HG03442 (cell line): ENCODE data around the gene COL4A1.

Experiments
- ATAC-seq: cut with Tn5 transposase; IDR thresholded peaks from one replicate; pipeline ENCODE4 v1.9.1; 2021; ENCODE audit warnings: mild to moderate bottlenecking, moderate library complexity; ENCODE audit not compliant: unreplicated experiment

COL4A1 gene

GRCh38 chr13:110306960-110307766, at the start of gene COL4A1, which contains the start of gene COL4A2:
Gene COL4A1 (minus strand): TSS chr13:110307157. CDS start chr13:110307027, 130 bp downstream.
Gene COL4A2 (plus strand): TSS chr13:110307284. CDS start chr13:110307904, 620 bp downstream.
- no peak for ATAC-seq

- ATAC-seq: no peak
Observed at GRCh38 chr13:110356362-110356761, 49.4 kb upstream of the COL4A1 start.

- ATAC-seq: no peak
Observed at GRCh38 chr13:110354715-110355473, 47.9 kb upstream of the COL4A1 start.

GRCh38 chr13:110354123-110354627, 47.2 kb upstream of the COL4A1 start:
- ATAC-seq: no peak

- ATAC-seq: no peak
Observed at GRCh38 chr13:110353339-110353977, 46.5 kb upstream of the COL4A1 start.

- no peak for ATAC-seq
Observed at GRCh38 chr13:110352735-110353134, 45.8 kb upstream of the COL4A1 start.

- ATAC-seq: no peak
Observed at GRCh38 chr13:110351636-110352420, 44.9 kb upstream of the COL4A1 start.

GRCh38 chr13:110350509-110350908, 43.6 kb upstream of the COL4A1 start:
- no peak for ATAC-seq

GRCh38 chr13:110350049-110350448, 43.1 kb upstream of the COL4A1 start:
- no peak for ATAC-seq

- ATAC-seq: no peak
Observed at GRCh38 chr13:110349239-110349638, 42.3 kb upstream of the COL4A1 start.

GRCh38 chr13:110348309-110349105, 41.5 kb upstream of the COL4A1 start:
- no peak for ATAC-seq

GRCh38 chr13:110347535-110348308, 40.8 kb upstream of the COL4A1 start:
- no peak for ATAC-seq

GRCh38 chr13:110347088-110347487, 40.1 kb upstream of the COL4A1 start:
- ATAC-seq: no peak

GRCh38 chr13:110346661-110347067, 39.7 kb upstream of the COL4A1 start:
- ATAC-seq: no peak

GRCh38 chr13:110345701-110346100, 38.7 kb upstream of the COL4A1 start:
- ATAC-seq: no peak

- no peak for ATAC-seq
Observed at GRCh38 chr13:110345266-110345665, 38.3 kb upstream of the COL4A1 start.

- no peak for ATAC-seq
Observed at GRCh38 chr13:110344320-110344719, 37.4 kb upstream of the COL4A1 start.

- no peak for ATAC-seq
Observed at GRCh38 chr13:110343241-110343865, 36.4 kb upstream of the COL4A1 start.
